Fibroblast of skin of scalp (primary cell): Measurements from ENCODE around the gene GRAMD1C. TPM values are rescaled to one million over a fixed set of nuclear protein-coding genes. Genes with fewer than 3 reads are reported as not detected.
"Not testable (repeated sequence)": the region's sequence is repeated elsewhere in the genome, so short reads cannot be mapped to it uniquely, and the experiment has no call there.

Experiments
- DNase-seq: peaks from one replicate; pipeline ENCODE4 v3.0.0-alpha.2; 2013
- polyA plus RNA-seq, 2 experiments: library from polyadenylated mRNA; unstranded; fragments of 120-200 nt; gene quantifications; one replicate each; pipeline ENCODE4 v1.2.1, GENCODE V29; 2013; ENCODE audit not compliant: insufficient read length in 2 of 2

GRAMD1C gene
- 1.8 TPM for polyA plus RNA-seq (2013, experiment 1 of 2; ENCODE audit: insufficient read length)
- 3.5 TPM for polyA plus RNA-seq (2013, experiment 2 of 2; ENCODE audit: insufficient read length)

GRCh38 chr3:113838631-113839209 is at the start of gene GRAMD1C:
GRAMD1C (plus strand) TSS chr3:113838788; CDS start chr3:113838910, 122 bp downstream.
- peak; percentile 88 for DNase-seq

GRCh38 chr3:113791381-113791780 is 47.2 kb upstream of the GRAMD1C start:
- no peak for DNase-seq

GRCh38 chr3:113794526-113794925 is 44.1 kb upstream of the GRAMD1C start:
- DNase-seq, result no peak

- no peak for DNase-seq
These were observed 42.9 kb upstream of the GRAMD1C start for GRCh38 chr3:113795693-113796092.

GRCh38 chr3:113802795-113803455 is 35.7 kb upstream of the GRAMD1C start:
- DNase-seq, result no peak

GRCh38 chr3:113804661-113805060 is 33.9 kb upstream of the GRAMD1C start:
- DNase-seq, result no peak

- DNase-seq, result no peak
These were observed 33.3 kb upstream of the GRAMD1C start for GRCh38 chr3:113805249-113805648.

- DNase-seq, result no peak
These were observed 25.7 kb upstream of the GRAMD1C start for GRCh38 chr3:113812854-113813253.

- no peak for DNase-seq
These were observed 18.7 kb upstream of the GRAMD1C start for GRCh38 chr3:113819866-113820265.

- peak; percentile 13 for DNase-seq
These were observed 13.5 kb upstream of the GRAMD1C start for GRCh38 chr3:113825090-113825489.

- DNase-seq, result no peak
These were observed 10.0 kb upstream of the GRAMD1C start for GRCh38 chr3:113828600-113828999.

- DNase-seq, result no peak
These were observed 8.8 kb upstream of the GRAMD1C start for GRCh38 chr3:113829576-113830354.

- DNase-seq, result no peak
These were observed 7.6 kb upstream of the GRAMD1C start for GRCh38 chr3:113831103-113831355.

- peak; percentile 17 for DNase-seq
These were observed 6.0 kb upstream of the GRAMD1C start for GRCh38 chr3:113832477-113833164.

GRCh38 chr3:113834983-113835382 is 3.6 kb upstream of the GRAMD1C start:
- no peak for DNase-seq

- no peak for DNase-seq
These were observed 963 bp downstream of the GRAMD1C start for GRCh38 chr3:113839551-113839950.

GRCh38 chr3:113844622-113845222 is 6.1 kb downstream of the GRAMD1C start:
- peak; percentile 49 for DNase-seq

GRCh38 chr3:113847247-113847646 is 8.7 kb downstream of the GRAMD1C start:
- DNase-seq, result no peak

GRCh38 chr3:113847664-113848461 is 9.3 kb downstream of the GRAMD1C start:
- DNase-seq, result no peak

- not testable (repeated sequence) for DNase-seq
These were observed 10.5 kb downstream of the GRAMD1C start for GRCh38 chr3:113849071-113849470.

GRCh38 chr3:113849841-113850240 is 11.3 kb downstream of the GRAMD1C start:
- DNase-seq, result not testable (repeated sequence)

GRCh38 chr3:113850391-113850790 is 11.8 kb downstream of the GRAMD1C start:
- DNase-seq, result not testable (repeated sequence)
